Colonic mucosa (tissue), 4 donors: ENCODE results near the gene SYT6. TPM values are rescaled to one million over a fixed set of nuclear protein-coding genes. Genes with fewer than 3 reads are reported as not detected.

Experiments
- DNase-seq: peaks from one replicate; pipeline ENCODE4 v3.0.0-alpha.2; 2020
- H3K27ac ChIP-seq: fragments of 200-600 bp; one replicate; pipeline ENCODE4 v1.8.0; 2021
- H3K27me3 ChIP-seq: fragments of 200-600 bp; one replicate; pipeline ENCODE4 v1.8.0; 2021
- H3K36me3 ChIP-seq: fragments of 200-600 bp; one replicate; pipeline ENCODE4 v1.8.0; 2021
- H3K4me1 ChIP-seq: fragments of 200-600 bp; one replicate; pipeline ENCODE4 v1.8.0; 2021; ENCODE audit warnings: mild to moderate bottlenecking
- H3K4me3 ChIP-seq: fragments of 200-600 bp; one replicate; pipeline ENCODE4 v1.8.0; 2021
- H3K9ac ChIP-seq, 2 donors: one replicate each; pipeline ENCODE4 v1.7.0; 2013; ENCODE audit warnings: control low read depth in 2 of 2, low read depth in 2 of 2, low read length in 2 of 2
- H3K9me3 ChIP-seq: fragments of 200-600 bp; one replicate; pipeline ENCODE4 v1.8.0; 2021
- CTCF ChIP-seq: fragments of 200-600 bp; IDR thresholded peaks from one replicate; pipeline ENCODE4 v1.8.0; 2022; ENCODE audit warnings: antibody characterized with exemption, mild to moderate bottlenecking
- intact Hi-C: fragments of 100-400 bp; cut with DNase I; formaldehyde crosslinking; loops from one replicate; pipeline ENCODE4 v1.14.1; 2022
- total RNA-seq, 2 donors: library from RNA; stranded (reverse); fragmentation: NEBNext Ultra II Directional in 1 of 2; extraction: Animal tissue kit (Norgen Biotek cat#: 25700) in 1 of 2; gene quantifications; one replicate each; pipeline ENCODE4 v1.2.1, GENCODE V29; 2021
- donor health status: healthy.
- donor health status: DM: no; HTN: no; CAD: no.
- donor health status: DM: no; HTN: no; CAD: no.

SYT6 gene
- total RNA-seq, 2 donors from 2014 or later, result 0.22 to 0.35 TPM

- Histone ChIP-seq H3K9ac (no peak overlapping the region), H3K27ac (no peak overlapping the region), H3K4me3 (no peak overlapping the region), H3K4me1 (no peaks in the 10 kb centered on the region), H3K9me3 (no peaks in the 10 kb centered on the region), H3K36me3 (no peaks in the 10 kb centered on the region), H3K27me3 (no peaks in the 10 kb centered on the region)
- intact Hi-C loops, result no loop called here
- no peak for TF ChIP-seq CTCF
- DNase-seq, result no peak
These were observed 22.7 kb upstream of the SYT6 start for GRCh38 chr1:114176366-114176765.

GRCh38 chr1:114173680-114174079 lies 20.0 kb upstream of the SYT6 start:
- Histone ChIP-seq H3K36me3 (no peaks in the 10 kb centered on the region), H3K27ac (no peak overlapping the region), H3K27me3 (no peaks in the 10 kb centered on the region), H3K4me1 (no peaks in the 10 kb centered on the region), H3K9me3 (no peaks in the 10 kb centered on the region), H3K9ac (no peak overlapping the region), H3K4me3 (no peak overlapping the region)
- intact Hi-C loops, result no loop called here
- no peak for TF ChIP-seq CTCF
- DNase-seq, result no peak

- no peak for TF ChIP-seq CTCF
- no peaks in the 10 kb centered on the region for H3K36me3 ChIP-seq
- no peak overlapping the region for H3K4me3 ChIP-seq
- H3K27ac ChIP-seq, result no peak overlapping the region
- no peak overlapping the region for H3K9ac ChIP-seq
- H3K9me3 ChIP-seq, result no peaks in the 10 kb centered on the region
- H3K4me1 ChIP-seq, result no peaks in the 10 kb centered on the region
- intact Hi-C loops, result no loop called here
- DNase-seq, result no peak
- H3K27me3 ChIP-seq, result no peaks in the 10 kb centered on the region
These were observed 15.8 kb upstream of the SYT6 start for GRCh38 chr1:114169509-114169908.

- Histone ChIP-seq H3K27me3 (no peaks in the 10 kb centered on the region), H3K4me3 (no peak overlapping the region), H3K9ac (no peak overlapping the region), H3K4me1 (no peaks in the 10 kb centered on the region), H3K9me3 (no peaks in the 10 kb centered on the region), H3K27ac (no peak overlapping the region), H3K36me3 (no peaks in the 10 kb centered on the region)
- intact Hi-C loops, result no loop called here
- TF ChIP-seq CTCF, result no peak
- DNase-seq, result no peak
These were observed 13.6 kb upstream of the SYT6 start for GRCh38 chr1:114167226-114167625.

- Histone ChIP-seq H3K9ac (no peak overlapping the region), H3K4me3 (no peak overlapping the region), H3K27ac (no peak overlapping the region), H3K27me3 (no peaks in the 10 kb centered on the region), H3K36me3 (no peaks in the 10 kb centered on the region), H3K9me3 (no peaks in the 10 kb centered on the region), H3K4me1 (no peaks in the 10 kb centered on the region)
- TF ChIP-seq CTCF, result no peak
- no peak for DNase-seq
- intact Hi-C loops, result no loop called here
These were observed 11.3 kb upstream of the SYT6 start for GRCh38 chr1:114164840-114165543.
